Cardiac muscle cell (in vitro differentiated cells and primary cell): ENCODE data around the gene STEEP1. TPM values are rescaled to one million over a fixed set of nuclear protein-coding genes. Genes with fewer than 3 reads are reported as not detected.
A peak's percentile ranks its signal among the peaks of the same experiment; 100 is the strongest.
"Not testable (repeated sequence)": the region's sequence is repeated elsewhere in the genome, so short reads cannot be mapped to it uniquely, and the experiment has no call there.

ENCODE experiments used
- DNase-seq, 2 donors: peaks; one replicate each; pipeline versions ENCODE4 v3.0.0 to v3.0.0-alpha.2; 2010 to 2017; ENCODE audit warnings: low read depth in 1 of 2, low spot score in 1 of 2
- H3K27ac ChIP-seq: fragments of 200-600 bp; sonication (generic); 2 replicates; pipeline ENCODE4 v1.5.1; 2016
- H3K27me3 ChIP-seq: fragments of 200-600 bp; sonication (generic); 2 replicates; pipeline ENCODE4 v1.6.0; 2016; ENCODE audit warnings: control low read depth
- H3K36me3 ChIP-seq: fragments of 200-600 bp; sonication (generic); 2 replicates; pipeline ENCODE4 v1.5.1; 2016; ENCODE audit warnings: control low read depth
- H3K4me1 ChIP-seq: fragments of 200-600 bp; sonication (generic); 2 replicates; pipeline ENCODE4 v1.8.1; 2017; ENCODE audit warnings: low read depth, mild to moderate bottlenecking, mixed run types
- H3K4me3 ChIP-seq: fragments of 200-600 bp; sonication (generic); 2 replicates; pipeline ENCODE4 v1.5.1; 2016; ENCODE audit warnings: mild to moderate bottlenecking
- H3K9me3 ChIP-seq: fragments of 200-600 bp; sonication (generic); 2 replicates; pipeline ENCODE4 v1.5.1; 2017; ENCODE audit warnings: low read depth, mild to moderate bottlenecking, control low read depth
- polyA plus RNA-seq: library from polyadenylated mRNA; unstranded; fragments of >200 nt; fragmentation: Nextera tagmentation; extraction: Ambion mirVana; gene quantifications from 2 replicates; pipeline ENCODE4 v1.2.1, GENCODE V29; 2016
- total RNA-seq: library from RNA; depleted of rRNA; stranded (reverse); fragments of >200 nt; gene quantifications from 2 replicates; pipeline ENCODE4 v1.2.3, GENCODE V29; 2016
- TF ChIP-seq, protein P1 (sequence below): IDR thresholded peaks from 2 replicates; pipeline ENCODE4 v1.5.1; 2012; ENCODE audit warnings: low read depth, mild to moderate bottlenecking, low read length

STEEP1 gene
- total and polyA plus RNA-seq, 2 experiments from 2014 or later, result 15.8 to 42.6 TPM

- H3K9me3 ChIP-seq, result no peaks in the 10 kb centered on the region
- no peak overlapping the region for H3K27ac ChIP-seq
- no peak for DNase-seq
- H3K4me3 ChIP-seq, result no peak overlapping the region
- H3K27me3 ChIP-seq, result no peaks in the 10 kb centered on the region
- H3K36me3 ChIP-seq, result no peaks in the 10 kb centered on the region
- TF ChIP-seq, protein P1, sequence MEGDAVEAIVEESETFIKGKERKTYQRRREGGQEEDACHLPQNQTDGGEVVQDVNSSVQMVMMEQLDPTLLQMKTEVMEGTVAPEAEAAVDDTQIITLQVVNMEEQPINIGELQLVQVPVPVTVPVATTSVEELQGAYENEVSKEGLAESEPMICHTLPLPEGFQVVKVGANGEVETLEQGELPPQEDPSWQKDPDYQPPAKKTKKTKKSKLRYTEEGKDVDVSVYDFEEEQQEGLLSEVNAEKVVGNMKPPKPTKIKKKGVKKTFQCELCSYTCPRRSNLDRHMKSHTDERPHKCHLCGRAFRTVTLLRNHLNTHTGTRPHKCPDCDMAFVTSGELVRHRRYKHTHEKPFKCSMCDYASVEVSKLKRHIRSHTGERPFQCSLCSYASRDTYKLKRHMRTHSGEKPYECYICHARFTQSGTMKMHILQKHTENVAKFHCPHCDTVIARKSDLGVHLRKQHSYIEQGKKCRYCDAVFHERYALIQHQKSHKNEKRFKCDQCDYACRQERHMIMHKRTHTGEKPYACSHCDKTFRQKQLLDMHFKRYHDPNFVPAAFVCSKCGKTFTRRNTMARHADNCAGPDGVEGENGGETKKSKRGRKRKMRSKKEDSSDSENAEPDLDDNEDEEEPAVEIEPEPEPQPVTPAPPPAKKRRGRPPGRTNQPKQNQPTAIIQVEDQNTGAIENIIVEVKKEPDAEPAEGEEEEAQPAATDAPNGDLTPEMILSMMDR, result no peak
- H3K4me1 ChIP-seq, result no peaks in the 10 kb centered on the region
Observed at GRCh38 chrX:119507206-119507605, 58.0 kb downstream of the STEEP1 start.

- no peak overlapping the region for H3K27ac ChIP-seq
- no peaks in the 10 kb centered on the region for H3K4me1 ChIP-seq
- no peaks in the 10 kb centered on the region for H3K9me3 ChIP-seq
- TF ChIP-seq, protein P1, result no peak
- no peaks in the 10 kb centered on the region for H3K36me3 ChIP-seq
- H3K4me3 ChIP-seq, result no peak overlapping the region
- no peaks in the 10 kb centered on the region for H3K27me3 ChIP-seq
- no peak for DNase-seq
Observed at GRCh38 chrX:119505945-119506344, 59.3 kb downstream of the STEEP1 start.

GRCh38 chrX:119505145-119505544, 60.1 kb downstream of the STEEP1 start:
- H3K4me1 ChIP-seq, DNase-seq, H3K27ac ChIP-seq, H3K4me3 ChIP-seq, H3K36me3 ChIP-seq, H3K9me3 ChIP-seq, H3K27me3 ChIP-seq: not testable (repeated sequence)

GRCh38 chrX:119503484-119503861, 61.7 kb downstream of the STEEP1 start:
- H3K27me3 ChIP-seq, result no peaks in the 10 kb centered on the region
- no peak overlapping the region for H3K4me3 ChIP-seq
- H3K36me3 ChIP-seq, result no peaks in the 10 kb centered on the region
- no peaks in the 10 kb centered on the region for H3K9me3 ChIP-seq
- peak in 1 of 2 donors; percentile 90 for DNase-seq
- no peaks in the 10 kb centered on the region for H3K4me1 ChIP-seq
- TF ChIP-seq, protein P1, result no peak
- H3K27ac ChIP-seq, result no peak overlapping the region

- Histone ChIP-seq H3K4me1 (no peaks in the 10 kb centered on the region), H3K27ac (no peak overlapping the region), H3K27me3 (no peaks in the 10 kb centered on the region), H3K9me3 (no peaks in the 10 kb centered on the region), H3K36me3 (no peaks in the 10 kb centered on the region), H3K4me3 (no peak overlapping the region)
- TF ChIP-seq, protein P1, result no peak
- DNase-seq, result peak in 1 of 2 donors; percentile 33
Observed at GRCh38 chrX:119502727-119503483, 62.3 kb downstream of the STEEP1 start.

GRCh38 chrX:119501511-119502148, 63.6 kb downstream of the STEEP1 start:
- Histone ChIP-seq H3K4me3 (no peak overlapping the region), H3K4me1 (no peaks in the 10 kb centered on the region), H3K36me3 (no peaks in the 10 kb centered on the region), H3K27ac (no peak overlapping the region), H3K27me3 (no peaks in the 10 kb centered on the region), H3K9me3 (no peaks in the 10 kb centered on the region)
- DNase-seq, result no peak
- TF ChIP-seq, protein P1, result no peak
